ENCODE data around the gene NKTR. TPM values are rescaled to one million over a fixed set of nuclear protein-coding genes. Genes with fewer than 3 reads are reported as not detected.
A peak's percentile ranks its signal among the peaks of the same experiment; 100 is the strongest.

NKTR gene
- total RNA-seq, 1 experiment from 2014 or later = 89.3 TPM

GRCh38 chr3:42649006-42649405 is 48.5 kb downstream of the NKTR start (continued):
- TF ChIP-seq, protein P1, sequence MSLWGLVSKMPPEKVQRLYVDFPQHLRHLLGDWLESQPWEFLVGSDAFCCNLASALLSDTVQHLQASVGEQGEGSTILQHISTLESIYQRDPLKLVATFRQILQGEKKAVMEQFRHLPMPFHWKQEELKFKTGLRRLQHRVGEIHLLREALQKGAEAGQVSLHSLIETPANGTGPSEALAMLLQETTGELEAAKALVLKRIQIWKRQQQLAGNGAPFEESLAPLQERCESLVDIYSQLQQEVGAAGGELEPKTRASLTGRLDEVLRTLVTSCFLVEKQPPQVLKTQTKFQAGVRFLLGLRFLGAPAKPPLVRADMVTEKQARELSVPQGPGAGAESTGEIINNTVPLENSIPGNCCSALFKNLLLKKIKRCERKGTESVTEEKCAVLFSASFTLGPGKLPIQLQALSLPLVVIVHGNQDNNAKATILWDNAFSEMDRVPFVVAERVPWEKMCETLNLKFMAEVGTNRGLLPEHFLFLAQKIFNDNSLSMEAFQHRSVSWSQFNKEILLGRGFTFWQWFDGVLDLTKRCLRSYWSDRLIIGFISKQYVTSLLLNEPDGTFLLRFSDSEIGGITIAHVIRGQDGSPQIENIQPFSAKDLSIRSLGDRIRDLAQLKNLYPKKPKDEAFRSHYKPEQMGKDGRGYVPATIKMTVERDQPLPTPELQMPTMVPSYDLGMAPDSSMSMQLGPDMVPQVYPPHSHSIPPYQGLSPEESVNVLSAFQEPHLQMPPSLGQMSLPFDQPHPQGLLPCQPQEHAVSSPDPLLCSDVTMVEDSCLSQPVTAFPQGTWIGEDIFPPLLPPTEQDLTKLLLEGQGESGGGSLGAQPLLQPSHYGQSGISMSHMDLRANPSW (CRISPR knock-in tag; conservative IDR thresholded peaks at IDR 0.05; ENCODE audit: low read depth) = no peak

DNA sequence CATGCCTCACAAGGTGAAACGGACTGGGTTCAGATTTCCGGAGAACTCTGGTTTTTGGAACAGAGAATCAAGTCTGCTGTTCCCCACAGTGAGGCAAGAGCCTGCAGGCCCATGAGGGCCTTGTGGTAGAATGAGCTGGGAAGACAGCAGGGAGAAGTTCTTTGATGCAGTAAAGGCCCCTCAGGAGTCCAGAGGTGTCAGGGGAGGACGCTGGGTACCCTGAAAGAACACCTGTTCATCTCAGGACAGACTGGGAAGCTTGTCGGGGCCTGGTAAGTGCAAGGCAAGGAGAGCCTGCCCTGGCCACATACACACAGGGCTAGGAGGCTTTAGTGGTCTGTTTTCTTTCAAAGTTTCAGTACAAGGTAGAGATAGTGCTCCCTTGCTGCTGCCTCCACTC is 49.3 kb downstream of the NKTR start:
- Mint-ChIP-seq H3K4me3 (no peak overlapping the region), H3K36me3 (peaks cover 30% of the 10 kb centered on the region), H3K27ac (peak overlapping the region; percentile 78), H3K4me1 (peaks cover 44% of the 10 kb centered on the region), H3K9me3 (no peaks in the 10 kb centered on the region), H3K27me3 (ENCODE audit: low read depth) (no peaks in the 10 kb centered on the region)
- ATAC-seq (no peak), DNase-seq (ENCODE audit: low spot score) (no peak)
- POLR2A ChIA-PET = no interaction called here
- TF ChIP-seq NR2C2 (CRISPR knock-in tag; IDR thresholded peaks at IDR 0.05) = no peak
- TF ChIP-seq, protein P2, sequence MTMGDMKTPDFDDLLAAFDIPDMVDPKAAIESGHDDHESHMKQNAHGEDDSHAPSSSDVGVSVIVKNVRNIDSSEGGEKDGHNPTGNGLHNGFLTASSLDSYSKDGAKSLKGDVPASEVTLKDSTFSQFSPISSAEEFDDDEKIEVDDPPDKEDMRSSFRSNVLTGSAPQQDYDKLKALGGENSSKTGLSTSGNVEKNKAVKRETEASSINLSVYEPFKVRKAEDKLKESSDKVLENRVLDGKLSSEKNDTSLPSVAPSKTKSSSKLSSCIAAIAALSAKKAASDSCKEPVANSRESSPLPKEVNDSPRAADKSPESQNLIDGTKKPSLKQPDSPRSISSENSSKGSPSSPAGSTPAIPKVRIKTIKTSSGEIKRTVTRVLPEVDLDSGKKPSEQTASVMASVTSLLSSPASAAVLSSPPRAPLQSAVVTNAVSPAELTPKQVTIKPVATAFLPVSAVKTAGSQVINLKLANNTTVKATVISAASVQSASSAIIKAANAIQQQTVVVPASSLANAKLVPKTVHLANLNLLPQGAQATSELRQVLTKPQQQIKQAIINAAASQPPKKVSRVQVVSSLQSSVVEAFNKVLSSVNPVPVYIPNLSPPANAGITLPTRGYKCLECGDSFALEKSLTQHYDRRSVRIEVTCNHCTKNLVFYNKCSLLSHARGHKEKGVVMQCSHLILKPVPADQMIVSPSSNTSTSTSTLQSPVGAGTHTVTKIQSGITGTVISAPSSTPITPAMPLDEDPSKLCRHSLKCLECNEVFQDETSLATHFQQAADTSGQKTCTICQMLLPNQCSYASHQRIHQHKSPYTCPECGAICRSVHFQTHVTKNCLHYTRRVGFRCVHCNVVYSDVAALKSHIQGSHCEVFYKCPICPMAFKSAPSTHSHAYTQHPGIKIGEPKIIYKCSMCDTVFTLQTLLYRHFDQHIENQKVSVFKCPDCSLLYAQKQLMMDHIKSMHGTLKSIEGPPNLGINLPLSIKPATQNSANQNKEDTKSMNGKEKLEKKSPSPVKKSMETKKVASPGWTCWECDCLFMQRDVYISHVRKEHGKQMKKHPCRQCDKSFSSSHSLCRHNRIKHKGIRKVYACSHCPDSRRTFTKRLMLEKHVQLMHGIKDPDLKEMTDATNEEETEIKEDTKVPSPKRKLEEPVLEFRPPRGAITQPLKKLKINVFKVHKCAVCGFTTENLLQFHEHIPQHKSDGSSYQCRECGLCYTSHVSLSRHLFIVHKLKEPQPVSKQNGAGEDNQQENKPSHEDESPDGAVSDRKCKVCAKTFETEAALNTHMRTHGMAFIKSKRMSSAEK (CRISPR knock-in tag; IDR thresholded peaks at IDR 0.05; ENCODE audit: borderline replicate concordance) = 0 out of 2 replicates have a peak, but pooled peaks have one; percentile 30
- CTCF ChIA-PET = interaction anchor here (3.6 to 4.5 kb wide), 2 partner anchors 95 to 100 kb away, joined by 30 to 32 read pairs; no protein-coding TSS in a partner anchor

- peak overlapping the region; percentile 45 for H3K27ac Mint-ChIP-seq
- ATAC-seq (no peak), DNase-seq (ENCODE audit: low spot score) (no peak)
- peaks cover 15% of the 10 kb centered on the region for H3K36me3 Mint-ChIP-seq
- H3K27me3 Mint-ChIP-seq (ENCODE audit: low read depth) = no peaks in the 10 kb centered on the region
- POLR2A ChIA-PET = interaction anchor here (1.1 kb wide), 2 partner anchors 36 to 70 kb away, joined by 3 to 4 read pairs; no protein-coding TSS in a partner anchor
- CTCF ChIA-PET = interaction anchor here (0.7 to 4.5 kb wide), 16 partner anchors 9 to 230 kb away, joined by 3 to 32 read pairs (median 4); partner anchors contain the start of gene HIGD1A
- no peak overlapping the region for H3K4me3 Mint-ChIP-seq
- peaks cover 58% of the 10 kb centered on the region for H3K4me1 Mint-ChIP-seq
- H3K9me3 Mint-ChIP-seq = no peaks in the 10 kb centered on the region
- TF ChIP-seq, protein P3, sequence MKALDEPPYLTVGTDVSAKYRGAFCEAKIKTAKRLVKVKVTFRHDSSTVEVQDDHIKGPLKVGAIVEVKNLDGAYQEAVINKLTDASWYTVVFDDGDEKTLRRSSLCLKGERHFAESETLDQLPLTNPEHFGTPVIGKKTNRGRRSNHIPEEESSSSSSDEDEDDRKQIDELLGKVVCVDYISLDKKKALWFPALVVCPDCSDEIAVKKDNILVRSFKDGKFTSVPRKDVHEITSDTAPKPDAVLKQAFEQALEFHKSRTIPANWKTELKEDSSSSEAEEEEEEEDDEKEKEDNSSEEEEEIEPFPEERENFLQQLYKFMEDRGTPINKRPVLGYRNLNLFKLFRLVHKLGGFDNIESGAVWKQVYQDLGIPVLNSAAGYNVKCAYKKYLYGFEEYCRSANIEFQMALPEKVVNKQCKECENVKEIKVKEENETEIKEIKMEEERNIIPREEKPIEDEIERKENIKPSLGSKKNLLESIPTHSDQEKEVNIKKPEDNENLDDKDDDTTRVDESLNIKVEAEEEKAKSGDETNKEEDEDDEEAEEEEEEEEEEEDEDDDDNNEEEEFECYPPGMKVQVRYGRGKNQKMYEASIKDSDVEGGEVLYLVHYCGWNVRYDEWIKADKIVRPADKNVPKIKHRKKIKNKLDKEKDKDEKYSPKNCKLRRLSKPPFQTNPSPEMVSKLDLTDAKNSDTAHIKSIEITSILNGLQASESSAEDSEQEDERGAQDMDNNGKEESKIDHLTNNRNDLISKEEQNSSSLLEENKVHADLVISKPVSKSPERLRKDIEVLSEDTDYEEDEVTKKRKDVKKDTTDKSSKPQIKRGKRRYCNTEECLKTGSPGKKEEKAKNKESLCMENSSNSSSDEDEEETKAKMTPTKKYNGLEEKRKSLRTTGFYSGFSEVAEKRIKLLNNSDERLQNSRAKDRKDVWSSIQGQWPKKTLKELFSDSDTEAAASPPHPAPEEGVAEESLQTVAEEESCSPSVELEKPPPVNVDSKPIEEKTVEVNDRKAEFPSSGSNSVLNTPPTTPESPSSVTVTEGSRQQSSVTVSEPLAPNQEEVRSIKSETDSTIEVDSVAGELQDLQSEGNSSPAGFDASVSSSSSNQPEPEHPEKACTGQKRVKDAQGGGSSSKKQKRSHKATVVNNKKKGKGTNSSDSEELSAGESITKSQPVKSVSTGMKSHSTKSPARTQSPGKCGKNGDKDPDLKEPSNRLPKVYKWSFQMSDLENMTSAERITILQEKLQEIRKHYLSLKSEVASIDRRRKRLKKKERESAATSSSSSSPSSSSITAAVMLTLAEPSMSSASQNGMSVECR (CRISPR knock-in tag; IDR thresholded peaks at IDR 0.05; ENCODE audit: borderline replicate concordance) = no peak
- no peak for TF ChIP-seq ESRRA (CRISPR knock-in tag; IDR thresholded peaks at IDR 0.05; ENCODE audit: borderline replicate concordance)
- no peak for TF ChIP-seq GRHL2 (CRISPR knock-in tag; IDR thresholded peaks at IDR 0.05; ENCODE audit: insufficient replicate concordance, severe bottlenecking)
- no peak for TF ChIP-seq NFATC4 (CRISPR knock-in tag; IDR thresholded peaks at IDR 0.05)
- no peak for TF ChIP-seq USF2 (CRISPR knock-in tag; IDR thresholded peaks at IDR 0.05)
- TF ChIP-seq AFF4 (CRISPR knock-in tag; IDR thresholded peaks at IDR 0.05; ENCODE audit: borderline replicate concordance) = no peak
- TF ChIP-seq TCF7 (CRISPR knock-in tag; IDR thresholded peaks at IDR 0.05; ENCODE audit: low read depth) = no peak
- TF ChIP-seq, protein P4, sequence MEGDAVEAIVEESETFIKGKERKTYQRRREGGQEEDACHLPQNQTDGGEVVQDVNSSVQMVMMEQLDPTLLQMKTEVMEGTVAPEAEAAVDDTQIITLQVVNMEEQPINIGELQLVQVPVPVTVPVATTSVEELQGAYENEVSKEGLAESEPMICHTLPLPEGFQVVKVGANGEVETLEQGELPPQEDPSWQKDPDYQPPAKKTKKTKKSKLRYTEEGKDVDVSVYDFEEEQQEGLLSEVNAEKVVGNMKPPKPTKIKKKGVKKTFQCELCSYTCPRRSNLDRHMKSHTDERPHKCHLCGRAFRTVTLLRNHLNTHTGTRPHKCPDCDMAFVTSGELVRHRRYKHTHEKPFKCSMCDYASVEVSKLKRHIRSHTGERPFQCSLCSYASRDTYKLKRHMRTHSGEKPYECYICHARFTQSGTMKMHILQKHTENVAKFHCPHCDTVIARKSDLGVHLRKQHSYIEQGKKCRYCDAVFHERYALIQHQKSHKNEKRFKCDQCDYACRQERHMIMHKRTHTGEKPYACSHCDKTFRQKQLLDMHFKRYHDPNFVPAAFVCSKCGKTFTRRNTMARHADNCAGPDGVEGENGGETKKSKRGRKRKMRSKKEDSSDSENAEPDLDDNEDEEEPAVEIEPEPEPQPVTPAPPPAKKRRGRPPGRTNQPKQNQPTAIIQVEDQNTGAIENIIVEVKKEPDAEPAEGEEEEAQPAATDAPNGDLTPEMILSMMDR (IDR thresholded peaks at IDR 0.05) = no peak
These were observed 51.0 kb downstream of the NKTR start for GRCh38 chr3:42651248-42652091.
